MCF 10A (cell line): ENCODE data around the gene FGD4. TPM values are rescaled to one million over a fixed set of nuclear protein-coding genes. Genes with fewer than 3 reads are reported as not detected.

Source experiments
- BruUV-seq: library from RNA; stranded (reverse); fragments of 400-500 nt; replicated peaks from 2 replicates; lab custom pipeline; 2021; lab: Mats Ljungman, UMichigan
- CTCF ChIA-PET: fragments of 300-600 bp; sonication (Branson Sonifier 250); formaldehyde crosslinking; extraction: SDS; loops from one replicate; lab custom pipeline; 2021; ENCODE audit warnings: antibody characterized with exemption, inconsistent platforms; lab: Yijun Ruan, JAX
- POLR2A ChIA-PET: fragments of 300-600, 350-650 bp; sonication (Branson Sonifier 250); formaldehyde crosslinking; extraction: SDS; loops from one replicate; lab custom pipeline; 2020; ENCODE audit warnings: antibody characterized with exemption, inconsistent platforms; lab: Yijun Ruan, JAX
- DNase-seq: peaks from one replicate; pipeline ENCODE4 v3.0.0-alpha.2; 2018; ENCODE audit not compliant: unreplicated experiment
- H3K27ac Mint-ChIP-seq: one replicate; pipeline ENCODE4 v1.8.0; 2022; ENCODE audit warnings: mild to moderate bottlenecking, low read depth, mixed read lengths; ENCODE audit not compliant: unreplicated experiment
- H3K27me3 Mint-ChIP-seq: one replicate; pipeline ENCODE4 v1.8.0; 2022; ENCODE audit warnings: mixed read lengths; ENCODE audit not compliant: insufficient read depth, unreplicated experiment
- H3K36me3 Mint-ChIP-seq: one replicate; pipeline ENCODE4 v1.8.0; 2022; ENCODE audit warnings: mild to moderate bottlenecking, moderate library complexity, mixed read lengths; ENCODE audit not compliant: insufficient read depth, unreplicated experiment
- H3K4me1 Mint-ChIP-seq: one replicate; pipeline ENCODE4 v1.8.0; 2022; ENCODE audit warnings: mixed read lengths; ENCODE audit not compliant: insufficient read depth, unreplicated experiment
- H3K4me3 Mint-ChIP-seq: one replicate; pipeline ENCODE4 v1.8.0; 2022; ENCODE audit warnings: mild to moderate bottlenecking, moderate library complexity, mixed read lengths; ENCODE audit not compliant: unreplicated experiment
- H3K9me3 Mint-ChIP-seq: one replicate; pipeline ENCODE4 v1.8.0; 2022; ENCODE audit warnings: mixed read lengths; ENCODE audit not compliant: unreplicated experiment
- intact Hi-C: fragments of 100-400 bp; cut with micrococcal nuclease; formaldehyde crosslinking; loops from 2 replicates; pipeline ENCODE4 v1.14.1; 2022
- total RNA-seq: library from RNA; stranded (reverse); gene quantifications from 2 replicates; pipeline ENCODE4 v1.2.3, GENCODE V29; 2022
- TF ChIP-seq, protein P1 (sequence below): fragments of 200-600 bp; IDR thresholded peaks from one replicate; pipeline ENCODE4 v1.8.0; 2022; ENCODE audit warnings: antibody characterized with exemption, mild to moderate bottlenecking; ENCODE audit not compliant: unreplicated experiment

The FGD4 gene
- total RNA-seq, 1 experiment from 2014 or later, result 34.7 TPM

- intact Hi-C loops, result loop anchor here (10.0 kb wide), 1 partner anchor 215 kb away; the partner anchor contains the start of gene PKP2
- peaks cover 8% of the 10 kb centered on the region for H3K36me3 Mint-ChIP-seq
- TF ChIP-seq, protein P1, sequence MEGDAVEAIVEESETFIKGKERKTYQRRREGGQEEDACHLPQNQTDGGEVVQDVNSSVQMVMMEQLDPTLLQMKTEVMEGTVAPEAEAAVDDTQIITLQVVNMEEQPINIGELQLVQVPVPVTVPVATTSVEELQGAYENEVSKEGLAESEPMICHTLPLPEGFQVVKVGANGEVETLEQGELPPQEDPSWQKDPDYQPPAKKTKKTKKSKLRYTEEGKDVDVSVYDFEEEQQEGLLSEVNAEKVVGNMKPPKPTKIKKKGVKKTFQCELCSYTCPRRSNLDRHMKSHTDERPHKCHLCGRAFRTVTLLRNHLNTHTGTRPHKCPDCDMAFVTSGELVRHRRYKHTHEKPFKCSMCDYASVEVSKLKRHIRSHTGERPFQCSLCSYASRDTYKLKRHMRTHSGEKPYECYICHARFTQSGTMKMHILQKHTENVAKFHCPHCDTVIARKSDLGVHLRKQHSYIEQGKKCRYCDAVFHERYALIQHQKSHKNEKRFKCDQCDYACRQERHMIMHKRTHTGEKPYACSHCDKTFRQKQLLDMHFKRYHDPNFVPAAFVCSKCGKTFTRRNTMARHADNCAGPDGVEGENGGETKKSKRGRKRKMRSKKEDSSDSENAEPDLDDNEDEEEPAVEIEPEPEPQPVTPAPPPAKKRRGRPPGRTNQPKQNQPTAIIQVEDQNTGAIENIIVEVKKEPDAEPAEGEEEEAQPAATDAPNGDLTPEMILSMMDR, result no peak
- POLR2A ChIA-PET, result interaction anchor here (0.6 to 4.2 kb wide), 8 partner anchors 10 to 294 kb away, joined by 3 to 28 read pairs (median 5); partner anchors contain the start of genes FGD4 and YARS2
- H3K27ac Mint-ChIP-seq, result peak overlapping the region; percentile 91
- H3K4me1 Mint-ChIP-seq, result peaks cover 9% of the 10 kb centered on the region
- BruUV-seq, result no TSS peak
- H3K9me3 Mint-ChIP-seq, result no peaks in the 10 kb centered on the region
- H3K4me3 Mint-ChIP-seq, result peak overlapping the region; percentile 92
- no peak for DNase-seq
- no peaks in the 10 kb centered on the region for H3K27me3 Mint-ChIP-seq
- CTCF ChIA-PET, result no interaction called here
Measured at GRCh38 chr12:32679920-32680237, 280.5 kb downstream of the FGD4 start.

GRCh38 chr12:32680787-32681186 lies 281.4 kb downstream of the FGD4 start:
- ChIA-PET CTCF (interaction anchor here (0.7 to 2.0 kb wide), 3 partner anchors 9 to 247 kb away, joined by 3 to 8 read pairs (median 4); no protein-coding TSS in a partner anchor), POLR2A (interaction anchor here (0.7 to 4.2 kb wide), 5 partner anchors 9 to 746 kb away, joined by 3 to 28 read pairs (median 6); partner anchors contain the start of gene FGD4)
- intact Hi-C loops, result loop anchor here (10.0 kb wide), 1 partner anchor 214 kb away; the partner anchor contains the start of gene PKP2
- no peak for DNase-seq
- Mint-ChIP-seq H3K27me3 (no peaks in the 10 kb centered on the region), H3K4me3 (peak overlapping the region; percentile 92), H3K27ac (peak overlapping the region; percentile 91), H3K9me3 (no peaks in the 10 kb centered on the region), H3K36me3 (peaks cover 15% of the 10 kb centered on the region), H3K4me1 (peaks cover 9% of the 10 kb centered on the region)
- BruUV-seq, result no TSS peak
- TF ChIP-seq, protein P1, result no peak

DNA sequence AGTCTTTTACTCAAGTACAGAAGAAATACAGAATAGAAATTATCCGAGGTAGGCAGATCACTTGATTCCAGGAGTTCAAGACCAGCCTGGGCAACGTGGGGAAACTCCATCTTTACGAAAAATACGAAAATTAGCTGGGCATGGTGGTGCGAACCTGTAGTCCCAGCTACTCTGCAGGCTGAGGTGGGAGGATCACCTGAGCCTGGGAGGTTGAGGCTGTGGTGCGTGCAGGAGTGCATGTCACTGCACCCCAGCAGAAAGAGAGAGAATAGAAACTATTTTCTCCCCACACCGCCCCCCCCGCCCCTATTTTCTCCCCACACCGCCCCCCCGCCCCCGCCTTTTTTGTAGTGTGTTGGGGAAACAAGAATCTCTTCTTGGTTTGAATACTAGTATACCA lies 281.9 kb downstream of the FGD4 start:
- peak overlapping the region; percentile 92 for H3K4me3 Mint-ChIP-seq
- no peaks in the 10 kb centered on the region for H3K27me3 Mint-ChIP-seq
- H3K27ac Mint-ChIP-seq, result peak overlapping the region; percentile 91
- ChIA-PET CTCF (interaction anchor here (2.0 kb wide), 1 partner anchor 10 kb away, joined by 8 read pairs; no protein-coding TSS in a partner anchor), POLR2A (interaction anchor here (1.4 to 4.2 kb wide), 4 partner anchors 8 to 281 kb away, joined by 3 to 28 read pairs (median 12); partner anchors contain the start of gene FGD4)
- intact Hi-C loops, result loop anchor here (10.0 kb wide), 1 partner anchor 214 kb away; the partner anchor contains the start of gene PKP2
- no peak for DNase-seq
- H3K36me3 Mint-ChIP-seq, result peaks cover 20% of the 10 kb centered on the region
- TF ChIP-seq, protein P1, result no peak
- peaks cover 9% of the 10 kb centered on the region for H3K4me1 Mint-ChIP-seq
- no peaks in the 10 kb centered on the region for H3K9me3 Mint-ChIP-seq
- no TSS peak for BruUV-seq

DNA sequence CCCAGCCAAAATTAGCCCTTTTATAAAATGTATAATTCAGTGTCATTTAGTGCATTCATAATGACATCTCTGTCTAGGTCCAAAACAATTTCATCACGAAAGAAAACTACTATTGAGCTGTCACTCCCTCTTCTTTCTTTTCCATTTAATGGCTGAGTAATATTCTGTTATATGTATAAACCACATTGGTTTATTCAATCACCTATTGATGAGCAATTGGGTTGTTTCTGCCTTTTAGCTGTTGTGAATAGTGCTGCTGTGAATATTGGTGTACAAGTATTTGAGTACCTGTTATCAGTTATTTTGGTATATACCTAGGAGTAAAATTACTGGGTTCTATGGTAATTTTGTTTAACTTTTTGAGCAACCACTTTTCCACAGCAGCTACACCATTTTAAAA lies 287.0 kb downstream of the FGD4 start:
- H3K9me3 Mint-ChIP-seq, result no peaks in the 10 kb centered on the region
- DNase-seq, result no peak
- H3K27ac Mint-ChIP-seq, result no peak overlapping the region
- BruUV-seq, result no TSS peak
- peaks cover 9% of the 10 kb centered on the region for H3K4me1 Mint-ChIP-seq
- H3K36me3 Mint-ChIP-seq, result peaks cover 31% of the 10 kb centered on the region
- no peaks in the 10 kb centered on the region for H3K27me3 Mint-ChIP-seq
- POLR2A ChIA-PET, result interaction anchor here (0.9 kb wide), 2 partner anchors 18 to 1027 kb away, joined by 3 read pairs; no protein-coding TSS in a partner anchor
- no peak overlapping the region for H3K4me3 Mint-ChIP-seq
- intact Hi-C loops, result loop anchor here (10.0 kb wide), 1 partner anchor 208 kb away; the partner anchor contains the start of gene PKP2
- TF ChIP-seq, protein P1, result no peak
- CTCF ChIA-PET, result interaction anchor here (0.8 to 1.1 kb wide), 2 partner anchors 10 to 17 kb away, joined by 3 read pairs; no protein-coding TSS in a partner anchor
